ENCODE data around the gene ADAT3.

The ADAT3 gene

DNA sequence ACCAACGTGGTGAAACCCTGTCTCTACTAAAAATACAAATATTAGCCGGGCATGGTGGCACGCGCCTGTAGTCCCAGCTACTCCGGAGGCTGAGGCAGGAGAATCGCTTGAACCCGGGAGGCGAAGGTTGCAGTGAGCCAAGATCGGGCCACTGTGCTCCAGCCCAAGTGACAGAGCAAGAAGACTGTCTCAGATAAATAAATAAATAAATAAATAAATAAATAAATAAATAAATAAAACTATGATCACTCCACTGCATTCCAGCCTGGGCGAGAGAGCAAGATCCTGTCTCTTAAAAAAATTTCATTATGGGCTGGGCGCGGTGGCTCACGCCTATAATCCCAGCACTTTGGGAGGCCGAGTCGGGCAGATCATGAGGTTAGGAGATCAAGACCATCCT is 18.8 kb upstream of the ADAT3 start (continued):
- peak; percentile 66 for TF ChIP-seq ZNF629 (tag by site-specific recombination; IDR thresholded peaks at IDR 0.05)
- 0 out of 2 replicates have a peak, but pooled peaks have one; percentile 74 for TF ChIP-seq ZNF530 (tag by site-specific recombination; IDR thresholded peaks at IDR 0.05; ENCODE audit: low read depth)
- peak; percentile 87 for TF ChIP-seq ZNF623 (tag by site-specific recombination; IDR thresholded peaks at IDR 0.05)
- TF ChIP-seq ZNF560 (tag by site-specific recombination; IDR thresholded peaks at IDR 0.05; ENCODE audit: borderline replicate concordance) = peak; percentile 92
- peak; percentile 97 for TF ChIP-seq ZNF426 (tag by site-specific recombination; IDR thresholded peaks at IDR 0.05)
- TF ChIP-seq ZNF558 (tag by site-specific recombination; IDR thresholded peaks at IDR 0.05) = peak; percentile 83
- TF ChIP-seq KLF7 (tag by site-specific recombination; IDR thresholded peaks at IDR 0.05; ENCODE audit: borderline replicate concordance) = peak; percentile 59; the same call in 1 of the 2 replicates
- peak; percentile 65 for TF ChIP-seq ZXDB (tag by site-specific recombination; IDR thresholded peaks at IDR 0.05)
- peak; percentile 57; the same call in 1 of the 2 replicates for TF ChIP-seq ZNF223 (tag by site-specific recombination; IDR thresholded peaks at IDR 0.05)
- peak; percentile 83 for TF ChIP-seq RBAK (tag by site-specific recombination; IDR thresholded peaks at IDR 0.05)
- TF ChIP-seq, protein P1, sequence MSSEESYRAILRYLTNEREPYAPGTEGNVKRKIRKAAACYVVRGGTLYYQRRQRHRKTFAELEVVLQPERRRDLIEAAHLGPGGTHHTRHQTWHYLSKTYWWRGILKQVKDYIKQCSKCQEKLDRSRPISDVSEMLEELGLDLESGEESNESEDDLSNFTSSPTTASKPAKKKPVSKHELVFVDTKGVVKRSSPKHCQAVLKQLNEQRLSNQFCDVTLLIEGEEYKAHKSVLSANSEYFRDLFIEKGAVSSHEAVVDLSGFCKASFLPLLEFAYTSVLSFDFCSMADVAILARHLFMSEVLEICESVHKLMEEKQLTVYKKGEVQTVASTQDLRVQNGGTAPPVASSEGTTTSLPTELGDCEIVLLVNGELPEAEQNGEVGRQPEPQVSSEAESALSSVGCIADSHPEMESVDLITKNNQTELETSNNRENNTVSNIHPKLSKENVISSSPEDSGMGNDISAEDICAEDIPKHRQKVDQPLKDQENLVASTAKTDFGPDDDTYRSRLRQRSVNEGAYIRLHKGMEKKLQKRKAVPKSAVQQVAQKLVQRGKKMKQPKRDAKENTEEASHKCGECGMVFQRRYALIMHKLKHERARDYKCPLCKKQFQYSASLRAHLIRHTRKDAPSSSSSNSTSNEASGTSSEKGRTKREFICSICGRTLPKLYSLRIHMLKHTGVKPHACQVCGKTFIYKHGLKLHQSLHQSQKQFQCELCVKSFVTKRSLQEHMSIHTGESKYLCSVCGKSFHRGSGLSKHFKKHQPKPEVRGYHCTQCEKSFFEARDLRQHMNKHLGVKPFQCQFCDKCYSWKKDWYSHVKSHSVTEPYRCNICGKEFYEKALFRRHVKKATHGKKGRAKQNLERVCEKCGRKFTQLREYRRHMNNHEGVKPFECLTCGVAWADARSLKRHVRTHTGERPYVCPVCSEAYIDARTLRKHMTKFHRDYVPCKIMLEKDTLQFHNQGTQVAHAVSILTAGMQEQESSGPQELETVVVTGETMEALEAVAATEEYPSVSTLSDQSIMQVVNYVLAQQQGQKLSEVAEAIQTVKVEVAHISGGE (tag by site-specific recombination; conservative IDR thresholded peaks at IDR 0.05; ENCODE audit: low read depth) = peak; percentile 84
- peak; percentile 54; the same call in 1 of the 2 replicates for TF ChIP-seq ZNF23 (tag by site-specific recombination; IDR thresholded peaks at IDR 0.05; ENCODE audit: borderline replicate concordance)
- peak; percentile 93; the same call in 1 of the 2 replicates for TF ChIP-seq ZNF202 (tag by site-specific recombination; IDR thresholded peaks at IDR 0.05; ENCODE audit: borderline replicate concordance)
- TF ChIP-seq, protein P2, sequence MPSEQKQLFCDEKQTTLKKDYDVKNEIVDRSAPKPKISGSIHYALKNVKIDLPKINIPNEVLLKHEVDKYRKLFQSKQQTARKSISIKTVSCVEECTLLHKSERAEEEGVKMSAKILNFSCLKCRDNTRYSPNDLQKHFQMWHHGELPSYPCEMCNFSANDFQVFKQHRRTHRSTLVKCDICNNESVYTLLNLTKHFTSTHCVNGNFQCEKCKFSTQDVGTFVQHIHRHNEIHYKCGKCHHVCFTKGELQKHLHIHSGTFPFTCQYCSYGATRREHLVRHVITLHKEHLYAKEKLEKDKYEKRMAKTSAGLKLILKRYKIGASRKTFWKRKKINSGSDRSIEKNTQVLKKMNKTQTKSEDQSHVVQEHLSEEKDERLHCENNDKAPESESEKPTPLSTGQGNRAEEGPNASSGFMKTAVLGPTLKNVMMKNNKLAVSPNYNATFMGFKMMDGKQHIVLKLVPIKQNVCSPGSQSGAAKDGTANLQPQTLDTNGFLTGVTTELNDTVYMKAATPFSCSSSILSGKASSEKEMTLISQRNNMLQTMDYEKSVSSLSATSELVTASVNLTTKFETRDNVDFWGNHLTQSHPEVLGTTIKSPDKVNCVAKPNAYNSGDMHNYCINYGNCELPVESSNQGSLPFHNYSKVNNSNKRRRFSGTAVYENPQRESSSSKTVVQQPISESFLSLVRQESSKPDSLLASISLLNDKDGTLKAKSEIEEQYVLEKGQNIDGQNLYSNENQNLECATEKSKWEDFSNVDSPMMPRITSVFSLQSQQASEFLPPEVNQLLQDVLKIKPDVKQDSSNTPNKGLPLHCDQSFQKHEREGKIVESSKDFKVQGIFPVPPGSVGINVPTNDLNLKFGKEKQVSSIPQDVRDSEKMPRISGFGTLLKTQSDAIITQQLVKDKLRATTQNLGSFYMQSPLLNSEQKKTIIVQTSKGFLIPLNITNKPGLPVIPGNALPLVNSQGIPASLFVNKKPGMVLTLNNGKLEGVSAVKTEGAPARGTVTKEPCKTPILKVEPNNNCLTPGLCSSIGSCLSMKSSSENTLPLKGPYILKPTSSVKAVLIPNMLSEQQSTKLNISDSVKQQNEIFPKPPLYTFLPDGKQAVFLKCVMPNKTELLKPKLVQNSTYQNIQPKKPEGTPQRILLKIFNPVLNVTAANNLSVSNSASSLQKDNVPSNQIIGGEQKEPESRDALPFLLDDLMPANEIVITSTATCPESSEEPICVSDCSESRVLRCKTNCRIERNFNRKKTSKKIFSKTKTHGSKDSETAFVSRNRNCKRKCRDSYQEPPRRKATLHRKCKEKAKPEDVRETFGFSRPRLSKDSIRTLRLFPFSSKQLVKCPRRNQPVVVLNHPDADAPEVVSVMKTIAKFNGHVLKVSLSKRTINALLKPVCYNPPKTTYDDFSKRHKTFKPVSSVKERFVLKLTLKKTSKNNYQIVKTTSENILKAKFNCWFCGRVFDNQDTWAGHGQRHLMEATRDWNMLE (tag by site-specific recombination; conservative IDR thresholded peaks at IDR 0.05; ENCODE audit: low read depth) = peak; percentile 95
- TF ChIP-seq ZBTB1 (tag by site-specific recombination; IDR thresholded peaks at IDR 0.05) = 0 out of 2 replicates have a peak, but pooled peaks have one; percentile 50
- TF ChIP-seq, protein P3, sequence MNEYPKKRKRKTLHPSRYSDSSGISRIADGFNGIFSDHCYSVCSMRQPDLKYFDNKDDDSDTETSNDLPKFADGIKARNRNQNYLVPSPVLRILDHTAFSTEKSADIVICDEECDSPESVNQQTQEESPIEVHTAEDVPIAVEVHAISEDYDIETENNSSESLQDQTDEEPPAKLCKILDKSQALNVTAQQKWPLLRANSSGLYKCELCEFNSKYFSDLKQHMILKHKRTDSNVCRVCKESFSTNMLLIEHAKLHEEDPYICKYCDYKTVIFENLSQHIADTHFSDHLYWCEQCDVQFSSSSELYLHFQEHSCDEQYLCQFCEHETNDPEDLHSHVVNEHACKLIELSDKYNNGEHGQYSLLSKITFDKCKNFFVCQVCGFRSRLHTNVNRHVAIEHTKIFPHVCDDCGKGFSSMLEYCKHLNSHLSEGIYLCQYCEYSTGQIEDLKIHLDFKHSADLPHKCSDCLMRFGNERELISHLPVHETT (tag by site-specific recombination; IDR thresholded peaks at IDR 0.05) = 0 out of 2 replicates have a peak, but pooled peaks have one; percentile 38
- 0 out of 2 replicates have a peak, but pooled peaks have one; percentile 42 for TF ChIP-seq ZNF610 (tag by site-specific recombination; IDR thresholded peaks at IDR 0.05; ENCODE audit: borderline replicate concordance)
- peak; percentile 89; the same call in 1 of the 2 replicates for TF ChIP-seq ZNF19 (tag by site-specific recombination; IDR thresholded peaks at IDR 0.05; ENCODE audit: low read depth)
- TF ChIP-seq ZBTB21 (tag by site-specific recombination; IDR thresholded peaks at IDR 0.05) = peak; percentile 63; the same call in 1 of the 2 replicates
- peak; percentile 86; the same call in 1 of the 2 replicates for TF ChIP-seq ZNF292 (tag by site-specific recombination; IDR thresholded peaks at IDR 0.05; ENCODE audit: borderline replicate concordance, low read depth)
- TF ChIP-seq, protein P4, sequence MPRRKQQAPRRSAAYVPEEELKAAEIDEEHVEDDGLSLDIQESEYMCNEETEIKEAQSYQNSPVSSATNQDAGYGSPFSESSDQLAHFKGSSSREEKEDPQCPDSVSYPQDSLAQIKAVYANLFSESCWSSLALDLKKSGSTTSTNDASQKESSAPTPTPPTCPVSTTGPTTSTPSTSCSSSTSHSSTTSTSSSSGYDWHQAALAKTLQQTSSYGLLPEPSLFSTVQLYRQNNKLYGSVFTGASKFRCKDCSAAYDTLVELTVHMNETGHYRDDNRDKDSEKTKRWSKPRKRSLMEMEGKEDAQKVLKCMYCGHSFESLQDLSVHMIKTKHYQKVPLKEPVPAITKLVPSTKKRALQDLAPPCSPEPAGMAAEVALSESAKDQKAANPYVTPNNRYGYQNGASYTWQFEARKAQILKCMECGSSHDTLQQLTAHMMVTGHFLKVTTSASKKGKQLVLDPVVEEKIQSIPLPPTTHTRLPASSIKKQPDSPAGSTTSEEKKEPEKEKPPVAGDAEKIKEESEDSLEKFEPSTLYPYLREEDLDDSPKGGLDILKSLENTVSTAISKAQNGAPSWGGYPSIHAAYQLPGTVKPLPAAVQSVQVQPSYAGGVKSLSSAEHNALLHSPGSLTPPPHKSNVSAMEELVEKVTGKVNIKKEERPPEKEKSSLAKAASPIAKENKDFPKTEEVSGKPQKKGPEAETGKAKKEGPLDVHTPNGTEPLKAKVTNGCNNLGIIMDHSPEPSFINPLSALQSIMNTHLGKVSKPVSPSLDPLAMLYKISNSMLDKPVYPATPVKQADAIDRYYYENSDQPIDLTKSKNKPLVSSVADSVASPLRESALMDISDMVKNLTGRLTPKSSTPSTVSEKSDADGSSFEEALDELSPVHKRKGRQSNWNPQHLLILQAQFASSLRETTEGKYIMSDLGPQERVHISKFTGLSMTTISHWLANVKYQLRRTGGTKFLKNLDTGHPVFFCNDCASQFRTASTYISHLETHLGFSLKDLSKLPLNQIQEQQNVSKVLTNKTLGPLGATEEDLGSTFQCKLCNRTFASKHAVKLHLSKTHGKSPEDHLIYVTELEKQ (tag by site-specific recombination; IDR thresholded peaks at IDR 0.05; ENCODE audit: borderline replicate concordance) = peak; percentile 31; the same call in 1 of the 2 replicates
- TF ChIP-seq MZF1 (tag by site-specific recombination; IDR thresholded peaks at IDR 0.05; ENCODE audit: borderline replicate concordance) = peak; percentile 53; the same call in 1 of the 2 replicates
- TF ChIP-seq ZNF146 (tag by site-specific recombination; IDR thresholded peaks at IDR 0.05) = 0 out of 2 replicates have a peak, but pooled peaks have one; percentile 13
- TF ChIP-seq ZBTB8A (tag by site-specific recombination; IDR thresholded peaks at IDR 0.05) = peak; percentile 83
- TF ChIP-seq ZNF140 (tag by site-specific recombination; IDR thresholded peaks at IDR 0.05) = peak; percentile 93
- peak; percentile 61 for TF ChIP-seq ZNF529 (tag by site-specific recombination; IDR thresholded peaks at IDR 0.05; ENCODE audit: insufficient replicate concordance)
- peak; percentile 53 for TF ChIP-seq ZNF654 (tag by site-specific recombination; IDR thresholded peaks at IDR 0.05; ENCODE audit: low read depth)
